H1 (cell line): Measurements from ENCODE around the gene PSMC3IP. TPM values are rescaled to one million over a fixed set of nuclear protein-coding genes. Genes with fewer than 3 reads are reported as not detected.

Source experiments
- CTCF ChIA-PET: fragments of 300-600 bp; sonication (Branson Sonifier 250); formaldehyde crosslinking; loops from one replicate; lab custom pipeline; 2021; ENCODE audit not compliant: partially characterized antibody; lab: Charles Lee
- POLR2A ChIA-PET: fragments of 300-600 bp; sonication (Branson Sonifier 250); formaldehyde crosslinking; loops from one replicate; lab custom pipeline; 2021; ENCODE audit warnings: inconsistent platforms; ENCODE audit not compliant: partially characterized antibody; lab: Charles Lee
- DNase-seq, 2 experiments: peaks; one replicate each; pipeline versions ENCODE4 v3.0.0 to v3.0.0-alpha.2; 2010 to 2022; ENCODE audit warnings: low spot score in 2 of 2, low read depth in 1 of 2, mixed read lengths in 1 of 2
- FAIRE-seq: peaks from 2 replicates; lab custom pipeline; 2011; peaks lifted over from hg19 to GRCh38; lab: Jason Lieb, UNC
- H2AFZ ChIP-seq: 2 replicates; pipeline ENCODE4 v1.8.1; 2012; ENCODE audit warnings: low read length, inconsistent platforms
- H2AK5ac ChIP-seq: 2 replicates; pipeline ENCODE4 v1.6.1; 2013; ENCODE audit warnings: low read depth, low read length
- H2BK120ac ChIP-seq: replicated peaks from 2 replicates; pipeline ENCODE3; 2013; ENCODE audit warnings: low read depth, low read length, inconsistent platforms
- H2BK12ac ChIP-seq: 2 replicates; pipeline ENCODE4 v1.6.1; 2013; ENCODE audit warnings: low read depth, low read length
- H2BK15ac ChIP-seq: 2 replicates; pipeline ENCODE4 v1.6.1; 2013; ENCODE audit warnings: low read length
- H2BK20ac ChIP-seq: 2 replicates; pipeline ENCODE4 v1.6.1; 2013; ENCODE audit warnings: low read length
- H2BK5ac ChIP-seq: 2 replicates; pipeline ENCODE4 v1.6.1; 2013; ENCODE audit warnings: low read depth, low read length
- H3K14ac ChIP-seq: 2 replicates; pipeline ENCODE4 v1.6.1; 2013; ENCODE audit warnings: inconsistent platforms; ENCODE audit not compliant: insufficient read length
- H3K18ac ChIP-seq: 2 replicates; pipeline ENCODE4 v1.6.1; 2013; ENCODE audit warnings: low read length; ENCODE audit errors: extremely low read depth
- H3K23ac ChIP-seq: 2 replicates; pipeline ENCODE4 v1.6.1; 2013; ENCODE audit warnings: inconsistent platforms; ENCODE audit not compliant: insufficient read length
- H3K23me2 ChIP-seq: 2 replicates; pipeline ENCODE4 v1.6.1; 2013; ENCODE audit warnings: low read depth, low read length
- H3K27ac ChIP-seq: 2 replicates; pipeline ENCODE4 v1.6.1; 2011; ENCODE audit warnings: low read depth, low read length, inconsistent platforms
- H3K27me3 ChIP-seq, 4 experiments: replicated peaks in 1 of 4; 1 replicate in 1 of 4; 2 replicates in 3 of 4; pipeline versions ENCODE4 v1.6.1 to v1.8.1; 2011 to 2013; ENCODE audit warnings: low read length in 3 of 4, mild to moderate bottlenecking in 3 of 4, inconsistent platforms in 2 of 4, mixed read lengths in 2 of 4, moderate library complexity in 1 of 4; ENCODE audit not compliant: control insufficient read depth in 3 of 4, insufficient read depth in 3 of 4; ENCODE audit errors: extremely low read depth in 1 of 4
- H3K36me3 ChIP-seq, 4 experiments: 2 replicates each; pipeline versions ENCODE4 v1.6.1 to v1.8.1; 2011 to 2013; ENCODE audit warnings: mild to moderate bottlenecking in 4 of 4, low read length in 3 of 4, moderate library complexity in 2 of 4, control low read depth in 1 of 4, inconsistent platforms in 1 of 4; ENCODE audit not compliant: insufficient read depth in 4 of 4, control insufficient read depth in 2 of 4
- H3K4ac ChIP-seq: replicated peaks from 2 replicates; pipeline ENCODE3; 2013; ENCODE audit warnings: low read length, low read depth, mixed read lengths, inconsistent platforms; ENCODE audit not compliant: insufficient read length
- H3K4me1 ChIP-seq, 4 experiments: replicated peaks in 1 of 4; 1 replicate in 1 of 4; 2 replicates in 3 of 4; pipeline versions ENCODE4 v1.6.1 to v1.8.1; 2011 to 2013; ENCODE audit warnings: low read length in 3 of 4, inconsistent platforms in 2 of 4, mixed read lengths in 1 of 4; ENCODE audit not compliant: insufficient read depth in 4 of 4, control insufficient read depth in 3 of 4
- H3K4me2 ChIP-seq, 2 experiments: 2 replicates each; pipeline versions ENCODE4 v1.6.1 to v1.8.1; 2011 to 2013; ENCODE audit warnings: low read depth in 2 of 2, low read length in 2 of 2, control low read depth in 1 of 2, inconsistent platforms in 1 of 2, mild to moderate bottlenecking in 1 of 2; ENCODE audit not compliant: insufficient read depth in 1 of 2
- H3K4me3 ChIP-seq, 4 experiments: fragments of 200-600, 300-600 bp in 1 of 4; sonication (generic), shearing (Covaris generic), sonication (Bioruptor Twin) in 1 of 4; 2 replicates each; pipeline versions ENCODE4 v1.5.1 to v1.8.1; 2011 to 2016; ENCODE audit warnings: low read length in 4 of 4, low read depth in 3 of 4, control low read depth in 2 of 4, inconsistent platforms in 2 of 4, mild to moderate bottlenecking in 2 of 4, mixed read lengths in 1 of 4, moderate library complexity in 1 of 4; ENCODE audit not compliant: insufficient read depth in 2 of 4; ENCODE audit errors: extremely low read depth in 1 of 4
- H3K56ac ChIP-seq: replicated peaks from 2 replicates; pipeline ENCODE3; 2013; ENCODE audit warnings: low read depth, mild to moderate bottlenecking, mixed read lengths, low read length, inconsistent platforms; ENCODE audit not compliant: insufficient read length
- H3K79me1 ChIP-seq: 2 replicates; pipeline ENCODE4 v1.6.1; 2013; ENCODE audit warnings: low read depth, low read length, control low read depth
- H3K79me2 ChIP-seq, 2 experiments: 2 replicates each; pipeline versions ENCODE4 v1.6.1 to v1.8.1; 2012 to 2013; ENCODE audit warnings: low read length in 2 of 2, mild to moderate bottlenecking in 2 of 2, inconsistent platforms in 1 of 2; ENCODE audit not compliant: insufficient read depth in 2 of 2, control insufficient read depth in 1 of 2
- H3K9ac ChIP-seq, 4 experiments: replicated peaks in 1 of 4; 1 replicate in 1 of 4; 2 replicates in 3 of 4; pipeline versions ENCODE4 v1.6.1 to v1.8.1; 2011 to 2013; ENCODE audit warnings: low read depth in 3 of 4, low read length in 3 of 4, control low read depth in 2 of 4, mild to moderate bottlenecking in 2 of 4, moderate library complexity in 2 of 4, inconsistent platforms in 1 of 4; ENCODE audit errors: extremely low read depth in 1 of 4
- H3K9me3 ChIP-seq, 2 experiments: 2 replicates each; pipeline versions ENCODE4 v1.6.1 to v1.8.1; 2012 to 2013; ENCODE audit warnings: mild to moderate bottlenecking in 2 of 2, moderate library complexity in 2 of 2, control low read depth in 1 of 2, inconsistent platforms in 1 of 2, low read depth in 1 of 2, low read length in 1 of 2, mixed read lengths in 1 of 2; ENCODE audit not compliant: insufficient read depth in 2 of 2
- H4K20me1 ChIP-seq, 2 experiments: replicated peaks in 1 of 2; 2 replicates each; pipeline versions ENCODE3 to v1.8.1; 2011 to 2013; ENCODE audit warnings: inconsistent platforms in 2 of 2, low read length in 2 of 2, mild to moderate bottlenecking in 1 of 2; ENCODE audit not compliant: insufficient read depth in 2 of 2, control insufficient read depth in 1 of 2
- H4K5ac ChIP-seq: 2 replicates; pipeline ENCODE4 v1.6.1; 2013; ENCODE audit warnings: low read length, low read depth, mixed read lengths, inconsistent platforms; ENCODE audit not compliant: insufficient read length
- H4K8ac ChIP-seq: 2 replicates; pipeline ENCODE4 v1.8.0; 2013; ENCODE audit warnings: mild to moderate bottlenecking, moderate library complexity, low read length, inconsistent platforms; ENCODE audit not compliant: insufficient read depth; ENCODE audit errors: extremely low read depth
- H4K91ac ChIP-seq: replicated peaks from 2 replicates; pipeline ENCODE3; 2013; ENCODE audit warnings: low read length, mixed read lengths, inconsistent platforms; ENCODE audit not compliant: insufficient read length
- CHD1 ChIP-seq: IDR thresholded peaks from 2 replicates; pipeline ENCODE4 v1.6.1; 2012; ENCODE audit warnings: low read depth, low read length, improper control_type of control experiment
- NANOG ChIP-seq: IDR thresholded peaks from 2 replicates; pipeline ENCODE4 v1.6.1; 2011; ENCODE audit warnings: low read length, low read depth, mild to moderate bottlenecking, inconsistent platforms; ENCODE audit not compliant: insufficient read depth, poor library complexity, severe bottlenecking
- NRF1 ChIP-seq: IDR thresholded peaks from 2 replicates; pipeline ENCODE4 v1.6.1; 2011; ENCODE audit warnings: mild to moderate bottlenecking, low read depth, low read length, improper control_type of control experiment
- PHF8 ChIP-seq: fragments of 200-600 bp; sonication (generic); conservative IDR thresholded peaks from 2 replicates; pipeline ENCODE4 v1.7.1; 2012; ENCODE audit warnings: low read depth, mild to moderate bottlenecking, inconsistent platforms, low read length, moderate library complexity
- POLR2A ChIP-seq, 2 experiments: IDR thresholded peaks; 1 replicate in 1 of 2; 2 replicates in 1 of 2; pipeline ENCODE4 v1.6.1; 2011; ENCODE audit warnings: low read depth in 2 of 2, low read length in 2 of 2, mild to moderate bottlenecking in 2 of 2; ENCODE audit errors: control extremely low read depth in 1 of 2
- POLR2AphosphoS5 ChIP-seq: IDR thresholded peaks from 2 replicates; pipeline ENCODE4 v1.6.1; 2011; ENCODE audit warnings: low read depth, low read length
- RAD21 ChIP-seq, 2 experiments: IDR thresholded peaks in 1 of 2; conservative IDR thresholded peaks in 1 of 2; 2 replicates each; pipeline ENCODE4 v1.6.1; 2011; ENCODE audit warnings: low read depth in 2 of 2, low read length in 2 of 2, improper control_type of control experiment in 1 of 2, inconsistent platforms in 1 of 2, mild to moderate bottlenecking in 1 of 2, moderate library complexity in 1 of 2
- SAP30 ChIP-seq: fragments of 300-600 bp; sonication (generic); IDR thresholded peaks from 2 replicates; pipeline ENCODE4 v1.7.1; 2012; ENCODE audit warnings: low read length, moderate library complexity, mild to moderate bottlenecking, inconsistent platforms; ENCODE audit not compliant: insufficient read depth, insufficient replicate concordance
- SIN3A ChIP-seq, 2 experiments: IDR thresholded peaks in 1 of 2; conservative IDR thresholded peaks in 1 of 2; 2 replicates each; pipeline ENCODE4 v1.6.1; 2011 to 2012; ENCODE audit warnings: low read length in 2 of 2, improper control_type of control experiment in 1 of 2, low read depth in 1 of 2, mild to moderate bottlenecking in 1 of 2
- TAF1 ChIP-seq: IDR thresholded peaks from 2 replicates; pipeline ENCODE4 v1.6.1; 2011; ENCODE audit warnings: mild to moderate bottlenecking, low read depth, low read length
- WGBS, 2 experiments: shearing (Covaris generic) in 1 of 2; methylation state at CpG; one replicate each; pipeline versions ENCODE4 v1.1.6 to v1.1.7; 2013 to 2015; ENCODE audit warnings: low lambda C conversion rate in 2 of 2, mixed read lengths in 2 of 2, inconsistent platforms in 1 of 2, low coverage in 1 of 2, missing lambda C conversion rate in 1 of 2; ENCODE audit not compliant: insufficient replicate concordance in 2 of 2, insufficient coverage in 1 of 2, insufficient read length in 1 of 2; ENCODE audit errors: extremely low coverage in 1 of 2, missing lambda C conversion rate in 1 of 2; 5-methylcytosine and 5-hydroxymethylcytosine counted together
- polyA plus RNA-seq, 7 experiments: library from polyadenylated mRNA; depleted of rRNA in 3 of 7; stranded (reverse) in 5 of 7; unstranded in 2 of 7; fragments of >200 nt in 5 of 7; fragments of 200-250 nt in 2 of 7; gene quantifications; 1 replicate in 5 of 7; 2 replicates in 1 of 7; 4 replicates in 1 of 7; pipeline versions ENCODE4 v1.2.1 to v1.2.3, GENCODE V29; 2011 to 2013; ENCODE audit warnings: missing spikeins in 2 of 7, mixed read lengths in 2 of 7
- total RNA-seq: library from RNA; stranded (reverse); fragmentation: NEBNext Ultra II Directional; extraction: Animal tissue kit (Norgen Biotek cat#: 25700); gene quantifications from 2 replicates; pipeline ENCODE4 v1.2.1, GENCODE V29; 2021

PSMC3IP gene
- total and polyA plus RNA-seq, 2 of the 8 experiments (the other 6 are each of a cell fraction or from before 2014, with no cell fraction given) = 11.5 to 21.9 TPM

GRCh38 chr17:42609182-42609813 lies 31.8 kb upstream of the PSMC3IP start, which contains the start of the genes RETREG3 and TUBG1:
Gene RETREG3 (minus strand): TSS chr17:42609374. CDS start chr17:42609324, 50 bp downstream.
Gene TUBG1 (plus strand): TSS chr17:42609683. CDS start chr17:42609738, 55 bp downstream.
- Histone ChIP-seq H3K27me3 (no peaks in the 10 kb centered on the region), H2AK5ac (no peak within 1 kb of the TSS), H2BK20ac (no peak within 1 kb of the TSS), H2BK15ac (no peak within 1 kb of the TSS), H2BK120ac (no peak within 1 kb of the TSS), H4K20me1 (peaks cover 0 to 3% of the 10 kb centered on the region in 2 experiments), H3K79me2 (peaks cover 7 to 45% of the 10 kb centered on the region in 2 experiments), H3K14ac (no peak within 1 kb of the TSS), H3K9me3 (no peaks in the 10 kb centered on the region), H3K36me3 (peaks cover 19 to 27% (median 24%) of the 10 kb centered on the region in 4 experiments; a peak in 7 of 8 replicates), H2BK12ac (0 out of 2 replicates have a peak within 1 kb of the TSS, but pooled peaks have one; percentile 63), H3K79me1 (peaks cover 9% of the 10 kb centered on the region), H3K4ac (peak within 1 kb of the TSS; percentile 69), H4K8ac (peak within 1 kb of the TSS; percentile 90), H3K18ac (peak within 1 kb of the TSS; percentile 94), H3K4me2 (peak within 1 kb of the TSS; percentile 73 to 94), H3K23me2 (peaks cover 3% of the 10 kb centered on the region), H3K56ac (peak within 1 kb of the TSS; percentile 79), H3K23ac (no peak within 1 kb of the TSS), H2BK5ac (peak within 1 kb of the TSS; percentile 82), H3K9ac (peak within 1 kb of the TSS; percentile 72 to 88 (median 77)), H2AFZ (peak within 1 kb of the TSS; percentile 26; the same call in 1 of the 2 replicates), H3K4me1 (peaks cover 0 to 4% (median 2%) of the 10 kb centered on the region in 4 experiments; a peak in 6 of 7 replicates), H3K27ac (peak within 1 kb of the TSS; percentile 46; the same call in 1 of the 2 replicates), H4K5ac (peak within 1 kb of the TSS; percentile 59), H3K4me3 (peak within 1 kb of the TSS; percentile 73 to 98 (median 91)), H4K91ac (peak within 1 kb of the TSS; percentile 54)
- 1% methylated on average over 61 of the region's 66 CpGs; no CpG with 5 or more reads in 1 of the 2 experiments for WGBS, 2 experiments
- peak; percentile 66 for FAIRE-seq
- CTCF ChIA-PET = interaction anchor here (0.6 to 3.1 kb wide), 11 partner anchors 9 to 376 kb away, joined by 3 to 11 read pairs (median 6); partner anchors contain the start of gene PSMC3IP
- POLR2A ChIA-PET = interaction anchor here (0.6 to 3.6 kb wide), 15 partner anchors 9 to 151 kb away, joined by 3 to 12 read pairs (median 4); partner anchors contain the start of genes MLX, PLEKHH3 and PSMC3IP
- peak; percentile 97 to 98 for DNase-seq
- peak; percentile 66 to 77 for TF ChIP-seq POLR2A (IDR thresholded peaks at IDR 0.05; ENCODE audit: control extremely low read depth in 1 of 2, low read depth in 2 of 2, low read length in 2 of 2)
- peak; percentile 64 for TF ChIP-seq POLR2AphosphoS5
- peak in 1 of 2 experiments; percentile 31; a peak in 2 of 4 replicates for TF ChIP-seq RAD21 (IDR thresholded peaks at IDR 0.05 in 1 of 2, conservative IDR thresholded peaks at IDR 0.05 in 1 of 2; ENCODE audit: low read depth in 2 of 2, low read length in 2 of 2)
- peak; percentile 70 for TF ChIP-seq NRF1
- peak; percentile 37 for TF ChIP-seq NANOG
- peak; percentile 58; the same call in 1 of the 2 replicates for TF ChIP-seq PHF8
- TF ChIP-seq TAF1 = peak; percentile 58; the same call in 1 of the 2 replicates
- no peak for TF ChIP-seq CHD1
- 0 out of 4 replicates have a peak, but pooled peaks of 1 of the 2 experiments have one; percentile 57 for TF ChIP-seq SIN3A (conservative IDR thresholded peaks at IDR 0.05 in 1 of 2, IDR thresholded peaks at IDR 0.05 in 1 of 2; ENCODE audit: low read depth in 1 of 2, low read length in 2 of 2)
- TF ChIP-seq SAP30 = no peak
